Loucy (cell line): Measurements from ENCODE around the gene GRM6.

Experiments
- CTCF ChIP-seq: fragments of 200-600 bp; sonication (generic); conservative IDR thresholded peaks from 2 replicates; pipeline ENCODE4 v1.5.1; 2014; ENCODE audit warnings: mild to moderate bottlenecking, antibody characterized with exemption, low read length
- EZH2phosphoT487 ChIP-seq: fragments of 200-600 bp; IDR thresholded peaks from 2 replicates; pipeline ENCODE4 v1.6.1; 2018; ENCODE audit warnings: antibody characterized with exemption, mild to moderate bottlenecking, moderate library complexity, borderline replicate concordance

GRCh38 chr5:178982941-178983340, 12.2 kb downstream of the GRM6 start:
- no peak for TF ChIP-seq CTCF
- no peak for TF ChIP-seq EZH2phosphoT487
